Measurements from ENCODE around the gene BOLA1.

GRCh38 chr1:149906570-149907075, 7.3 kb downstream of the BOLA1 start:
- TF ChIP-seq GATA2 (IDR thresholded peaks at IDR 0.05; ENCODE audit: low read depth, low read length) (no peak), GATA3 (IDR thresholded peaks at IDR 0.05; ENCODE audit: low read depth, low read length) (no peak)

Data from SH-SY5Y (cell line).